Right lobe of liver (tissue), 4 donors: Measurements from ENCODE around the gene CTNNBIP1.

Source experiments
- CTCF ChIP-seq, 4 donors: fragments of 200-600 bp in 3 of 4; fragments of 450-650 bp in 1 of 4; IDR thresholded peaks; one replicate each; pipeline versions ENCODE4 v1.5.1 to v1.8.0; 2016 to 2022; ENCODE audit warnings: antibody characterized with exemption in 4 of 4, mild to moderate bottlenecking in 2 of 4
- POLR2A ChIP-seq: fragments of 450-650 bp; IDR thresholded peaks from one replicate; pipeline ENCODE4 v1.6.1; 2017; ENCODE audit warnings: antibody characterized with exemption, mild to moderate bottlenecking
- donor health status: DM: no; HTN: no; CAD: no.
- donor health status: DM: no; HTN: no; CAD: no.
- donor health status: DM: no; HTN: yes; CAD: no.

GRCh38 chr1:9809100-9809510, 101.0 kb downstream of the CTNNBIP1 start:
- TF ChIP-seq CTCF (IDR thresholded peaks at IDR 0.05), result no peak
- TF ChIP-seq POLR2A, result no peak
